Activated T-cell treated with anti-CD3 and anti-CD28 coated beads, Interleukin-2, amount 50 U/mL, for 1 hour (primary cell): ENCODE measurements around the gene CKLF.
"Not testable (repeated sequence)": the region's sequence is repeated elsewhere in the genome, so short reads cannot be mapped to it uniquely, and the experiment has no call there.

Experiments used
- DNase-seq: peaks from one replicate; pipeline ENCODE4 v3.0.0-alpha.2; 2020

The CKLF gene

DNA sequence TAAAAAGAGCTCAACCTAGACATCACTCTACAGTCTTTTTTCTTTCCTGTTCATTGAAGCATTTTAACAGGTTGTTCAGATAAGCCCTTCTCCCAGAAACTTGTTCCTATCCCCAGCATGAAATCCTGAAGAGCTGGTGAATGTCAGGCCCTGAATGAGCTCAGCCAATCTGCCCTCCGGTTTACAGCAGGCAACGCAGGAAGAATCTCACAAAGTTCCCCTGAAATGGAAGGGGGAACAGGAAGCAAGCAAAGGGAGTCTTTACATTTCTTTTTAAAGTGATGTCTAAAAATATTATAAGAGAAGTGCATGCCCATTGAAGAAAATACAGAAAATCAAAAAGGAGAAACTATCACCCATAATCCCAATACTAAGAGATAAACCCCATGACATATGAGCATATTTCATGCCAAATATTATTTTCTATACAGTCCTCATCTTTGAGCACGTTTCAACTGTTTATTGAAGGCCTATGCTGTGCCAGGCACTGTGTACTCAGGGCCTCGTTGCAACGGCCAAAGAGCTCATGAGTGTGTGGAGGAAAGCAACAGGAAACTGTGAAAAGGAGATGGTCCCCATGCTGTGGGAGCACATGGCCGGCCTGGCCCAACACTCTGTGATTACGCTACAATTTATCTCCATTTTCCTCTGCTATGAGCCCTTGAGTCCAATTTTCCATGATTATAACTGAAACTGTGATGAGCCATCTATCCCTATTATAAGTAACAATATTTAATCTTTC lies 8.2 kb upstream of the CKLF start:
- no peak for DNase-seq

DNA sequence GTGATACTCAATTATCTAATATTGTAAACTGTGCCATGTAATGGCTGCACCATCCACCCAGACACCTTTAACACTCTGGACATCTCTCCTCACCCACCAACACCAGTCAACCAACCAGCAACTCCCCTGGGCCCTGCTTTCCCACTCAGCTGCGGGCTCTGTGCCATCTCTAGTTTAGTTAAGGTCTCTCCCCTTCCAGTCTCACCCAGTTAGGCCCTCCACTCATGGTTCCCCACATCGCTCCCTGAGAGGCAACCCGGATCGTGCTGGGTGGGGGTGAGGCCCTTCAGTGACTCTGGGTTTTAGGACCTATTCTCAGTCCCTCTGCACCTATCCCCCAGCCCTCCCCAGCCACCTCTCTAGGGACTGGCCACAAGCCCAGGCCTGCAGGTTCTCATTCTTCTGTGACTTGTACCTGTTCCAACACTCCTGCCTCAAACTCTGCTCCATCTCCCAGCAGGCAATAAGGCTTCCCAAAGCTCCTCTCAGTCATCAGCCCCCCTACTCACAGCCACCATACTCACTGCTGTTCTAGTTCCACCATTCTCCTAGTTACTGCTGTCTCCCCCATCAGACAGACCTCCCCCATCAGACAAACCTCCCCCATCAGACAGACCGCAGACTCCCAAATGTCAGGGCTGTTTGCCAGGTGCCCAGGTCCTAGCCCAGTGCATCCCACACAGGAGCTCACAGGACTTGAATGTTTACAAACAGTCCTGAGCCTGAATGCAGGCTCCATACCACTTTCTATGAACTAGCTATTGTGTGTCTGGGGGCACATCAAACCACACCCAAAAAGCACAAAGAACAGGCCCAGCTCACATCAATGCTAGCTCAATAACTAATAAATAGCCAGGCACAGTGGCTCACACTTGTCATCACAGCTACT lies 5.0 kb upstream of the CKLF start:
- no peak for DNase-seq

DNA sequence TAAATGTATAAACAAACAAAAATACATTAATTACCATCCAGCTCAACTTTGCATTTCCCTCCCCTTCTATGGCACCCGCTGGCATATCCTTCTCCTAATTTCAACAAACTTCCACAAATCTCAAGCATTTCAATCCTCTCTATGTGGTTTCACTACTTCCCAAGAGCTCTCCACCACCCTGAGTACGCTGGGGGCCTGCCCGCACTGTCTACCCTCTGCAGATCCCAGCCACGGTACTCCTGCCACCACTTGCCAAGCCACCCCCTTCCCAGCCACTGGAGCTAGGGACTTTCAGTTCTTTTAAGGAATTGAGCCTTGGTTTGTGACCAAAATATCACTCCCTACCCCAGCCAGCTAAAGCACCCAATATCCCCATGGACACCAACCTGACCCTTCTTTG lies 4.3 kb upstream of the CKLF start:
- no peak for DNase-seq

DNA sequence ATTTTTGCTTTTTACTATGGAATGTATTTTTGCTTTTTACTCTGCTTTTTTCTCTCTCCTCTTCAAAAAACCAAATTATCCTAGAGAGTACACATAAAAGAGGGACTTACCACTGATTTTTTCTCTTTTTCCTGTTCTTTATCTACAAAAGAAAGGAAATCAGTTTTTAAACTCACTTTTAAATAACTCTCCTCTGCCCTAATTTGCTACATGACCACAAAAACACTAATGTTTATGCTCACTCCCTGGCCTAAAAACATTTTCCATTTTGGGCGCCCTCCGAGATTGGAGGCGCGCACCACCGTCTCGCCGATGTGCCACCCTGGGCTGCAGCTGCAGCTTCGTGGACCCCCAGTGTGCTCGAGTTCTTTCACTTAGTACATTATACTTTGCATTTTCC lies 3.5 kb upstream of the CKLF start:
- DNase-seq = no peak

DNA sequence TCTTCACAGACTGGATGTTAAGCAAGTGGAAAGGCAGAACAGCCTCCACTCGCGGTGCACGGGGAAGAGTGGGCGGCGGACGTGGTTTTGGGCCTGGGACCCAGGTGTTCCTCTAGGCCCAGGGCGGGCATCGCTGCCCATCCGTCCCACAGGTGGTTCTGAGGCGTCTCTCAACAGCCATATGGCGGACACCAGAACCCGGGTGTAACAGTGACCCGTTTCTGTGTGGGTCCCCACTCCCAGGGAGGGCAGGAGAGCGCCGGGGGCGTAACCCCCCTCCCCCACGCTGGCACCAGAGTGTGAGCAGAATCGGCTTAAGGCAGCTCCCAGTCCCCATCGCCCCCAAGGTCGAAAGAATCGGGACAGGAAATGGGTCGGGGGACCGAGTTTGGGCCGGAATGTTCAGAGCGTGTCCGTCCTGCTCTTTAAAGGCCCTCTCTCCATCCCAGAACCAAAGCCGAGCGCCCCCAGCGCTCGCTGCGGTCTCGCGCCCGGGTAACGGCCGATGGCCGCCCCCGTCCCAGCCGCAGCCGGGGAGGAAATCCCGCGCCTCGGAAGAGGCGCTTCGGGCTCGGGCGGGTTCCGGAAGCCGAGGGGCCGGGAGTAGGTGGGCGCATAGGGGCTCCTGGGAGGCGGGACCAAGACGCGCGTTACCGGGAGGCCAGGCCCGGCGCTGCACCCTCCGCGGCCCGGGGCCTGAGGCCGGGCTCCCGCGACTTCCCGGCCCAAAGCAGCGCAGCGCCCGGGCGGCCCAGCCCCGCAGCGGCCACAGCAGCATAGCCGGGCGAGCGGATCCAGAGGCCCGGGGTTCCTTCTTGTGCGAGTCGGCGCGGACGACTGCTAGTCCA lies 2.9 kb upstream of the CKLF start, which contains the start of gene TK2:
TSS of gene TK2 (minus strand) at position 839 of the 848 bp plus-strand sequence. CDS start at position 778, 61 bp downstream.
- peak; percentile 66 for DNase-seq

DNA sequence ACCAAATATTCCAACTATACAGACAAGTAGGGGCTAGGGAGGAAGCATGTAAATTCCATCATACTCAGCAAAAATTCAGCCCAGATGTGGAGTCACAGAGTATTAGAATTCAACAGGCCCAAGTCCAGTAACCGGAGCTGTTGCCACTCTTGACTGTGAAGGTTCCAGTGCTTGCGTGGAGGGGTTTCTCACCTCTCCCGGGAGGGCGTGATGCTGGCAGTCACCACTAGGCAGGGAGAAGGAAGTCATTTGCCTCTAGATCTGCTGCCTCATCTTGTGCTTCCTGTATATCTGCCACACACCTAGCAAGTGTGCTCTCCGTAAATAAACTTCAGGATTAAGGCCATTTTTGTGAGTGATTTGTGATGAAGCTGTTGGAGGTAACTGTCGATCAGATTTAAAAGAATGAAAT lies 1.0 kb upstream of the CKLF start:
- peak; percentile 60 for DNase-seq

DNA sequence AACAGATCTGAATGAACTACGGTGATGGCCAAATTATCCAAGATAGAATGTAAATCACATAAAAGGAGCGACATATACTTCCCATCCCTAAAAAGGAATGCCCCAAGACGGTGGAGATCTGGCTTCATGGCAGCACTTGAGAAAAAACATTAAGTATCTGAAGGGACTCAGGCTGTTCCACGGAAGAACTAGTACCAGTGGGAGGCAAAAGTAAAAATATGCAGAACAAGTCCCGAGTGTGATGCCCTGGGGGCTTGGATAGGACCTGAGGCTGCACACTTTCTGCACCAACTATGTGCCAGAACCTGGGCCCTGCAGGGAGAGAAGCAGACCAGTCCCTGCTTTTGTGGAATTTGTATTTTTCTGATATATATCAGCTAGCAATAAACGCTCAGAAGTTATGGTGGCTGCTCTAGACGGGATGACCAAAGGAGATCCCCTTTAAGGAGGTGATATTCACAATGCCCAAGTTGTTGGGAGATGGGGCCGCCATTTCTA lies 539 bp upstream of the CKLF start:
- DNase-seq = no peak

DNA sequence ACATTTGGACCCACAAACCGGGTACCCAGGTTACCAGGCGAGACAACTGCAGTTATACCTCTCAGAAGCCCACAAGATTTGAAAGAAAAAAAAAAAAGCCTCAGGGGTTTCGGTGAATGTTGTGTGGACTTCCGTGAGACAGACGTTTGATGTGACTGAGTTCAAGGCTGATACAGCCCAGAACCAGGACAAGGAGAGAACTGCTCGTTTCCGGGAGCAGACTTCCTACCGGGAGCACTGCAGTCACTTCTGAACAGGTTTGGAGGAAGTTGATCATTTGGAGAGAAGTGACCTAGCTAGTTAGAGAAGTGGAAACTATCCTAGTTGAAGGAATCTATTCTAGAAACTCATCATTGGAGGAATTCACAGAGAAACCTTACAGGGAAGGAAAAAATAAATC lies 847 bp downstream of the CKLF start:
- DNase-seq = peak; percentile 28

DNA sequence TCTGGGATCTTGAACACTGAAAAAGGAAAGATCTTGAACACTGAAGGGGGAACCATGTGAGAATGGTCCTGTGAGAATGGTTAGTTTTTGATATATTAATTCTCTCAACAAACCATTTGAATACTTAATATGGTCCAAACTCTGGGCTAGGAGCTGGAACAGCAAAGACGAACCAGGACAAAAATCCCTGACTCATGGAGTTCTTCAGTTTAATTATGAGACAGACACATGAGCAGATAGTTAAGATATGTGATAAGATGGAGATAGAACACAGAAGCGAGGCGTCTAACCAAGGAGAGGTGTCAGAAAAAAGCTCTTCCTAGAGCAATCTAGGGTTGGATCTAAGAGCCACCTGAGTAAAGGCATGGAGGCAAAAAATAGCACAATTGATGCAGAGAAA lies 1.6 kb downstream of the CKLF start:
- no peak for DNase-seq

DNA sequence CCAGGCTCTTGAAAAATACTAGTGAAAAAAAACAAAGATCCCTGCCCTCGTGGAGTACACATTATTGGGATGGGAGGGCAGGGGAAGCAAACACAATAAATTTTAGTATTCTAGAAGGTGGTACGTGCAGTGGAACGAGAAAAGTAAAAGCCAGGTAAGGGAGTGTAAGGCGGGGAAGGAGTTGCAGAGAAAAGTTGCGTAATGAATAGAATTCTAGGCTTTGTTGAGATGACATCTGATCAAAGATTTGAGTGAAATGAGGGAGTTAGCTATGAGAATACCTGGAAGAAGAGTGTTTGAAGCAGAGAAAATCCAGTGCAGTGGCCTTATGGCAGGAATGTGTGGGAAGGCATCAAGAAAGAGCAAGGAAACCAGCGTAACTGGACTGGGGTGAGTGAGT lies 2.1 kb downstream of the CKLF start:
- no peak for DNase-seq

DNA sequence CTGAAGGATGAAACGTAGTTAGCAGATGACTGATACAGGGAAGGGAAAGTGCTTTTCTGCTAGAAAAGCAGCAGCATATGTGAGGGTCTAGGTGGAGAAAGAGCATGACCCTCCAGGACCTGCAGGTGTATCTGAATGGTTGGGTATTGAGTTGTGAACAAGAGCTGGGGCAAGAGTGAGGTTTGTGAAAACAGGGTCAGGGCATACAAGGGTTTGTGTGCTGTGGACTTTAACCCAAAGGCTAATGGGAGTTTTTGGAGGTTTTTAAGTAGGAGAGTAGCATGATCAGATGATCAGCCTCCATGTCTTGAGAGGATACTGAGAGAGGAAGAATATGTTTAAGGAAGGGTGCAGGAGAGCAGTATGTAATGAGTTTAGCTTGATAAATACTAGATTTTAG lies 7.7 kb downstream of the CKLF start:
- DNase-seq = no peak

DNA sequence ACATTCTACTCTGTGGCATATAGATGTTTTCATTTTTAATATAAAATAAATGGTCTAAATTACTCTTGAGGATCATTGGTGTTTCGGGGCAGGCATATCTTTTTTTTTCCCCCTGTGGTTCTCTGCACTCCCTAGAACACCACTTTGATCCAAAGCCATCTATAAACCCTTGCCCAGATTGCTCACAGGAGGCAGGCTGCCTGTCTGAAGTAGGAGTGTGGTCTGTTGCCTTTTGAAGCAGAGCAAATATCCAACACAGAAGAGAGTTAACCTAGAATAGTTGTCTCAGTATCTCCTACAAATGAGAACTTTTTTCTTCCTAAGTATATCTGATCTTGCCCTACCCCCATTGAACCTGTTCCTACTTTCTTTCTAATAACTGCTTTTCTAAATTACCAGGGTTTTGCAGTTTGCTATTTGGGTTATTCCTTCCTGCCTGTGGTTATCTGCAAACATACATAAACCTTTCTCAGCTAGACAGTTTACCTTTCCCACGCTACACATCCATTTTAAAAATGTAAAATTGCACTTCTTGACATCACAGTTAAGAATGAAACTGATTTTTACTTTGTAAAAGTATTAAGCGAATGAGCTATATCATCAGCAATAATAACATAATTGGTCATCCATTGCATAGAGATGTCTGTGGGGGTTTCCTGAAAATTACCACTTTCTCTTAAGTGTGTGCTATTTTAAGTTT lies 9.2 kb downstream of the CKLF start:
- no peak for DNase-seq

DNA sequence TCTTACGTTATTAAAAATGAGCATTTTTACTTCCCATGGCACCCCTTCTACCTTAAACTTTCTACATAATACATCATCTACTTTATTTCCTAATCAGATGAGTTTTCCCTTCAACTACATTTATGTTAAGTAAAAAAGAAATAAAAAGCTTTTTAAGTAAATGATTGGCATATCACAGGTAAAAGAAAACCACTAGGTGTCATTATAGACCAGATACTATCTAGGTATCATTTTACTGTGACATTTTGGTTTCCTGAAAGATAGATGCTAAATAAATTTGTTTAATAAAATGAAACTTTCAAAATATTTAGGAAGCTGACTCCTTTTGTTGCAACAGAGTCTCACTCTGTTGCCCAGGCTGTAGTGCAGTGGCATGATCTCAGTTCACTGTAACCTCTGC lies 10.0 kb downstream of the CKLF start:
- no peak for DNase-seq

DNA sequence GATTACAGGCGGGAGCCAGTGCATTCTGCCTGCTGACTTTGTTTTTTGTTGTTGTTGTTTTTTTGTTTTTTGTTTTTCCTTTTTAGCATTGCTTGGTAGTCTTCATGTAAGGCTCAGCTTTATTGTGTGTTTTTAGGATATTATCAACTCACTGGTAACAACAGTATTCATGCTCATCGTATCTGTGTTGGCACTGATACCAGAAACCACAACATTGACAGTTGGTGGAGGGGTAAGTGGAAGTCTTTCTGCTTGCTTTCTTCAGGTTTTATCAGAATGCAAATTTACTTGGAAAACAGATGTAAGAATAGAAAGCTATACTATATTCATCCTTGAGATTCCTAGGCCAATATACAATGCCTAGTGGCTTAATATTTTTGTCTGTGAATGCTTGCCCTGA lies 10.6 kb downstream of the CKLF start:
- DNase-seq = no peak

DNA sequence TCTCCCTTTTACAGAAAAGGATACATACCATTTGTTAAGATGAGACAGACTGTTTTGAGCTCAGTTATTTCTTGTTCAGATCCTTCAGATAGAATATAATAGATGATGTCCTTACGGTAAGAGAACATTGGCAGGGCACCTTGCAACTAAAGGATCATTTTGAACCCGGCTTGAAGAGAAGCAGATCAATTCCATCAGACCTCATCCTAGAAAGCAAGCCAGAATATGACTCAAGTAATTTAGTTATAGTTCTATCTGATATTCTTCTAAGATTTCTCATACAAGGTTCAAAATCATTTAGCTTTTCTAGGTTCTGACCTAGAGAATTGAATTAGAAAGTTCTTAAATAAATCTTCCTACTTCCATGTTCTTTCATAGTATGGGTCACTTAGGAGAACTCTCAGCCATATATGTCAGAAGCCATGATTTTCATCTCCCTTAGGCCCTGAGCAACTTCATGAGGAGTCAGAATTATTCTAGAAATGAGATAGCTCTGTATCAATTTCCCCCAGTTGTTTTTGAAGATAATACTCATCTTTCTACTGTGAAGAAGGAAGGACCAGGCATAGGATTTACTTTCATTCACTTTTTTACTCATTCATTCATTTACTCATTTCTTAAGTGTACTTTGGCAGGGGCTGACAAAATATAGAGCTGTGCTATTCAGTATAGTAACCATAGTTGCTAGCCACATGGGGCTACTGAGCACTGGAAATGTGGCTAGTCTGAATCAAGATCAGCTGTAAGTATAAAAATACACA lies 11.4 kb downstream of the CKLF start:
- no peak for DNase-seq

DNA sequence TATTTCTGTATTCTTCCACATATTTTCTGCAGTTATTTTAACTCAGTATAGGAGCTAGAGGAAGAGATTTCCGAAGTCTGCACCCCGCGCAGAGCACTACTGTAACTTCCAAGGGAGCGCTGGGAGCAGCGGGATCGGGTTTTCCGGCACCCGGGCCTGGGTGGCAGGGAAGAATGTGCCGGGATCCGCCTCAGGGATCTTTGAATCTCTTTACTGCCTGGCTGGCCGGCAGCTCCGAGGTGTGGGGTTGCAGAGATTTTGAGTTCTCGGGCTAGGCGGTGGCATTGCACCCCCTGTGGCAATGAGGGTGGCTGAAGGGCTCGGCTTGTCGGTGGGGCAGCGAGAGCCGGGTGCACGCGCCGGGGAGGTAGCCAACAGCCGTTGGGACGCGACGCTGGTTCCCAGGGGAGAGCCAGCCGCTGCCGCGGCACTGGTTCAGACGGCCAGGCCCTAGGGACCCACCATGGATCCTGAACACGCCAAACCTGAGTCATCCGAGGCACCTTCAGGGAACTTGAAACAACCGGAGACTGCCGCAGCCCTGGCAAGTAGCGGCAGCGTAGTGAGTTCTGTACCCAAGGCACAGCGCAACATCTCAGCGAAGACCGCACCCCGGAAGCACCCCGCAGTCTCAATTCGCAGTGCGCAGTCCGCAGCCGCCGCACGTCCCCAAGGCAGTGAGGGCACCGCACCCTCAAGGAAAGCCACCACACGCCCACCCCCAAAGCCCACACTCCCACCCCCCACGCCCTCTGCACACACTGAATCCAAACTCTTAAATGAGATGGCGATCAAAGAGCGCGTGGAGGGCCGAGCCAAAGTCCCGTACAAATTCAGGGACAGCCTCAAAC lies 13.9 kb downstream of the CKLF start, which contains the start of gene CMTM1:
TSS of gene CMTM1 (plus strand) at position 389 of the 851 bp plus-strand sequence. CDS start at position 464, 75 bp downstream.
- no peak for DNase-seq

DNA sequence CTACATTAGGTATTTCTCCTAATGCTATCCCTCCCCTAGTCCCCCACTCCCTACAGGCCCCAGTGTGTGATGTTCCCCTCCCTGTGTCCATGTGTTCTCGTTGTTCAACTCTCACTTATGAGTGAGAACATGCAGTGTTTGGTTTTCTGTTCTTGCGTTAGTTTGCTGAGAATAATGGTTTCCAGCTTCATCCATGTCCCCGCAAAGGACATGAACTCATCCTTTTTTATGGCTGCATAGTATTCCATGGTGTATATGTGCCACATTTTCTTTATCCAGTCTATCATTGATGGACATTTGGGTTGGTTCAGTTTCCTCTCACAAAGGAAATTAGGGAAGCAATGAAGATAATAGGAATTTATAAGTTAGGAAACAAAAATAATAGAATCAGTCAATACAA lies 14.9 kb downstream of the CKLF start:
- not testable (repeated sequence) for DNase-seq

DNA sequence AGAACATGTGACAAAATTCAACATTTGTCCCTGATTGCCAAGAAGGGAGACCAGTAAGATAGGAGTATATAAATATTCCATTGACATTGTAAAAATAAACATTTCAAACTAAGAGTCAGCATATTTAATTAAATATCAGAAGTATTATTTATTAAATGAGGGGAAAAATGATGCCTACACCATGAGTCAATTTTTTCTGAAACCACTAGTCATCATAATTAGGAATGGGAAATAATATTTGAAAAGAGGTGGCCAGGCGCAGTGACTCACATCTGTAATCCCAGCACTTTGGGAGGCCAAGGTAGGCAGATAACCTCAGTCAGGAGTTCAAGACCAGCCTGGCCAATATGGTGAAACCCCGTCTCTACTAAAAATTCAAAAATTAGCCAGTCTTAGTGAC lies 16.0 kb downstream of the CKLF start:
- no peak for DNase-seq

DNA sequence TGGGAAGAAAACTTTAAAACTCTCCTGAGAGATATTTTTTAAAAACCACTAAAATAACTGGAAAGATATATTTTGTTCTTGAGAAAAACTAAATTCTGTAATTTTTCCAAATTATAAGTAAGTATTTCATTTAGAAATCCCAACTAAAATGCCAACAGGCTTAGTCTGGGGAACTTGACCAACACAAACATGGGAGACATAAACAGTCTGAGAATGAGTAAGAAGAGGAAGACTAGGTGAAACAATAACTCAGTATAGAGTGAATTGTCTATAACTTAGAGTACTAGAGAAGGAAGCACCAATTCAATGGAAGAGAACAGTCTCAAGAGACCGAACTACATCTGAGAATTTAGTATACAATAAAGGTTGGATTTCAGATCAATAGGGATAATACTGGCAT lies 16.8 kb downstream of the CKLF start:
- no peak for DNase-seq

DNA sequence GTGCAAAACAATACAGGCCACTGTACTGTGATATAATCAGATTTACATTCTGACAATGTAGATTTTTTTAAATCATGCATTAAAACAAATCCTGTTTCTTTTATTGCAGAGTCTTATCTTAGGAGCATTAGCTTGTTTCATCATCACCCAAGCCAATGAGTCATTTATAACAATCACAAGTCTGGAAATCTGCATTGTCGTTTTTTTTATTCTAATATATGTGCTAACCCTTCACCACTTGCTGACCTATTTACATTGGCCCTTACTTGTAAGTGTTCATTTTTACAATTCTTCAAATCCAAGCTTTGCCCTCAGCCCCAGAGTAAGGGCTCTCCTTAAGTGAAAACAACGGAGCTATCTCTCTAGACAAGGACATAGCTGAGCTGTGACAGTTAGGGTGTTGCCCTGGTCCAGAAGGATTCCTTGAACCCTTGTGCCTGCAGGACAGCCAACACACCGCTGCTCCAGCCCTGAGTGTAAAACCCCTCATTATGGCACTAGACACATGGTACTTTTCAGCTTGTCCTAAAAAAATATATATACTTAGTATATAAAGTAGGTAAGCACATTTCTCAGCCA lies 17.5 kb downstream of the CKLF start:
- DNase-seq = no peak
